MV-4-11 (cell line): ENCODE results near the gene DRGX.

Source experiments
- DNase-seq: peaks from one replicate; lab custom pipeline; 2025; lab: John Stamatoyannopoulos, UW

The DRGX gene

DNA sequence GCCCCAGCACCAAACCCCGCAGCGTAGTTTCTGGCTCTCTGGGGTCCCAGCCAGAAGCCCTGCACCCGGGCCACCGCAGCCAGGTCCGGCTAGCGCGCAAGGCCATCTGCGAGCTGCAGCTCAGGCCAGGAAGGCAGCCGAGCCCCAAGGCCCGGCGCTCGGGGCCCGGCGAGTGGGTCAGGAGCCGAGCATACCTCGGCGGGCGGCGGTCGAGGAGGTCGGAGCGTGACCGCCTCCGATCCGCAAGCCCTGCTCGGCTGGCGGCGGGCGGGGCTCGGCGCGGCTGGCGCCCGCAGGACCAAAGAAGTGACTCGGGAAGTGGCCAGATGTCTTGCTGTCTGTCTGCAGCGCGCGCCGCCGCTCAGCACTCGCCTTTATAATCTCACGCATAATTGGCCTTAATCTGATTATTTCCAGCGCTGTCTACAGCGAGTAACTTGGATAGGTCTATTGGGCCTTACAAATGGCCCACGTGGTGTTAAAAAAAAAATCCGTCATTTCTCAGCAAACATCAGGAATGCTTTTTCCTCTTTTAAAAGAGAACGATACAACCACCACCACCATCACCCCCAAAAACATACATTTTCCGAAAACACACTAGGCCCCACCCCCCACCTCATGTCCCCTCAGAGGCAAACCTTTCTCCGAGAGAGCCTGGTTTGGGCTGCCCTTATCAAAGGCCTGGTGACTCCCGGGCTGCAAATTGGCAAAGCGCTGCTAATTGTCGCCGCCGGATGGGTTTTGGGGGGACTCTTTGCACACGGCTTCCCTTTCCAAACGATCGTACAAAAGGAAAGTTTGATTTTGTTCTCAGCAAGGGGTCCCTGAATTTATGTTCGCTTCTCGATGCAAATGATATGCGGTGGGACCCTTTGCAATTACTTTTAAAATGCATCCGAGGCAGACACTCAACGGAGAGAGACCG, at the start of gene DRGX:
DRGX (minus strand) TSS at position 349 of the 925 bp plus-strand sequence. CDS start 649 bp downstream, outside the sequence.
- DNase-seq, result no peak

DNA sequence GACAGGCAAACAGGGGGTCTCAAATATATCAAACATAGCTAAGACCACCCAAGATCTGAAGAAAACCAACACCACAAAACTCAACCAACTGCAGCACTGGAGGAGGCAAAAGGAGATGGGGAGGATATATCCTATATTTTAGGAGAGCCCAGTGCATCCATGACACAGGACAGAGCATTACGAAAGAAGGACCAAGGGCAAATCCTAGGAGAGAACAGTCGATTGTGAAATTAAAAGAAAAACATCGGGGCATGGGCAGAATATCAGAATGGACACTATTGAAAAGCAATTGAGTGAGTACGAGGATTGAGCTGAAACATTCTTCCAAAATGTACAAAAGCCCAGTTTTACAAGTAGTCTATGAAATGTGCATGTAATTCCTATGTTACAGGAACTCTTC, 48.5 kb upstream of the DRGX start:
- no peak for DNase-seq

DNA sequence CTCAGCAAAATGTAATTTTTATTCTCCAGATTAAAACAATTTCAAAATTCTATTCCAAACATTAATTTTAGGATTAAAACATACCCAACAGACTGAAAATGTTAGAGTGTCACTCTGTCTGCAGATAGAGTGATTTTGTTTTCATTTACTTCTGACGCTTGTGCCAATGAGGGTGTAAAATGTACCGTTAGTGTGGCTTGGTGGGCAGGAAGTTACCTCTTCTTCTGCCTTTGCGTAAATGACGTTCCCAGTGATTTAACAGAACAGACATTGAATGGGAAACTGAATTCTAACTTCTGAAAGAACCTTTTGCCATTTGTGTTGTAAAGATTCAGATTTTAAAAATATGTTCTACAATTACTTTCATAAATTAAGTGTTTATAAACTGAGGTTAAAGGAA, 47.0 kb upstream of the DRGX start:
- DNase-seq, result no peak

DNA sequence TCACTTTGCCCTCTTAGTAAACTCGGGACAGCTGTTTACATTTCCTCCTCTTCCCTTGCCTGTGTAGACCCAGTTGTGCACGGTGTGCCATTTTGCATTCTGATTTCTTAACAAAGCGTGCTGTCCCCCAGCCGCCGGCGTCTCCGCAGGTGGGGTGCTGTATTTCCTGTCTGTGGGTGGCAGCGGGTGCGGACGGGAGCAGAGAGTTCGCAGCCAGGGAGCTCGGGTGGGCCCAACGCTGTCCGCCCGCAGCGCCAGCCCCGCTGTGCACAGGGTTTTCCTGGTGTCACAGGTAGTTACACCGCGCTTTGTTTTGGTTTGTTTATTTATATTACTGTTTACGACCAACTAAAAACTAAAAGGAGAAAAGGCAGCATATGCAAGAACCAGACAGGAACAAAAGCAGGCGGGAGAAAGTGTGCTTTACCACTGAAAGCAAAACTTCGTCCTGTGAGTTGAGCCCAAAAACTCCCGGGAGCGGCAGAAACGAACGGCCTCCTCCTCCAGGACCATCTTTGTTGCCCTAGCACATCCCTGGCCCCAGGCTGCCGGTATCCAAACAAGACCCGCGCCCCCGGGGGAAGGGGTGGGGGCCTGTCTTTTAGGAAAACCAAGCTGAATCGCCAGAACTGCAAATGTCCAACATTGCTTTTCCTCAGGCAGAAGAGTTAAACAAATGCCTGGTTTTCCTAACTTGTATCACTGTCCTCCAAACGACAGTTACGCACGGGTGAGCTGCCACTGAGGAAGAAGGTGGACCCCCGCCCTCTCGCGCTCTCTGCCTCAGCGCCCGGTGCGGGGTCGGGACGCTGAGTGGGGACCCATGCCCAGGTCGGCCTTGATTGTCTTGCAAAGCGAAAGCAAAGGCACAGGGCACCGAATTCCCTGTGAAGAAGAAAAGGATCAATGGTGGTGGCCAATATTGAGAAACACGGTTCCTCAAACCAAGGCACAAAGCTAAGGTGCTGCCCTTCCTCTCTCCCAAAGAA, 45.9 kb upstream of the DRGX start:
- DNase-seq, result no peak

DNA sequence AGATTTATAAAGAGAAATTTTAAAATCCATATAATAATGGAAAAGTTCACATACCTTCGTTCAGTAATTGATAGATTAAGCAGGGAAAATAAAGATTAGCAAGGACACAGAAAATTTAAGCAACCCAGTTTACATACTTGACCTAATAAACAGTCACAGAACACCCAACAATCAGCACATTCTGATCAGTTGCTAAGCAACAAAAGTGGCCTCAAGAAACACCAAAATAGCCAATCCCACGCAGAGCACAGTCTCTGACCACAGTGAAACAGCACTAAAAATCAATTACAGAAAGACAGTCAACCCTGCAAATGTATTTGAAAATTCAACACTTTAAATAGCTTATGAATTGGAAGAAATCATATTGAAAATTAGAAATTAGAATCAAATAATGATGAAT, 39.3 kb upstream of the DRGX start:
- no peak for DNase-seq

DNA sequence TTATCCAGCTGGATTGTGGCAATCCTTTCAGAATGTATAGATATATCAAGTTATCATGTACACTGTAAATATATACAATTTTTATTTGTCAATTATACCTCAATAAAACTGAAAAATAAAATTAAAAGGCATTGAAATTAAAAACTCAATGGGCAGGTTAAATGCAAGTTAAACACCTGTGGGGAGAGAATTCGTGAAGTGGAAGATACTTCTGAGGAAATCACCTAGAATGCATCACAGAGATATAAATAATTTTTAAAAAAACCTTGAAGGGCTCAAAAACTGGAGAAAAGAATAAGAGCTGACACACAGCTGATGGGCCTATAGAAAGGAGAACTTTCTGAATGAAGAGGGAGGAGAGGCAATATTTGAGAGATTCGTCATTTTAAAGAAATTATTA, 37.2 kb upstream of the DRGX start:
- no peak for DNase-seq

DNA sequence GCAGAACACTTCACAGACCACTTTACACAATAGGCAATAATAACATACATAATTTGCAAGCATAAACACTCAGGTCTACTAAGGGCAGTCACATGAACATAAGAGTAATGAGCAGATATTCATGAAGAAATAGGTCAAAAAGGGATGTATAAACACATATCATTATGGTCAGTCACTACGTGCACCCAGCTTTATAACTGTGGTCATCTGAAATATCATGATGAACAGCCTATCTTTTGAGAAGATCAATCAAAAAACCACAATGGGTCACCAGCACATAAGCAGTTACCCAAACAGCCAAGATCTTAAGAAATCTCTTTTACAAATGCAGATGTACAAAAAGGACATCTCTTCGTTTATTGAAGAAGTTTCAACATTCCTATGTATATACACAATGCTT, 35.5 kb upstream of the DRGX start:
- DNase-seq, result peak; percentile 36

DNA sequence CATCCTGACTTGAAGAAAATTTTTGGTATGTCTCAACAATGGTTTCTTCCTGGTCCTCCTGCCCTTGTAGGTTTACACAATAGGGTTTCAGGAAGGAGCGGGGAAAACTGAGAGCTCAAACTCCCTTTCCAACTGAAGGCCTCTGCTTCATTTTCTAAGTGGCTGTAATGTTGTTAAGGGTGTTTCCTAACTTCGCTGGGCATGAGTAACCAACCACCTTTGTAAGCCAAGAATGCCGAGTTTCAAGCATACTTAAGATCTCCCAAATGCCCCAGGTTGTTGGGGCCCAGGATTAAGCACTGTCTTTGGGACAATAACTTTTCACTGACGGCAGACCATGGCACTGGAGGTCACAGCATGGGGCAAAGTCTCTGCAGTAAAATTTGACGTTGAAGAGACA, 33.6 kb upstream of the DRGX start:
- DNase-seq, result no peak

DNA sequence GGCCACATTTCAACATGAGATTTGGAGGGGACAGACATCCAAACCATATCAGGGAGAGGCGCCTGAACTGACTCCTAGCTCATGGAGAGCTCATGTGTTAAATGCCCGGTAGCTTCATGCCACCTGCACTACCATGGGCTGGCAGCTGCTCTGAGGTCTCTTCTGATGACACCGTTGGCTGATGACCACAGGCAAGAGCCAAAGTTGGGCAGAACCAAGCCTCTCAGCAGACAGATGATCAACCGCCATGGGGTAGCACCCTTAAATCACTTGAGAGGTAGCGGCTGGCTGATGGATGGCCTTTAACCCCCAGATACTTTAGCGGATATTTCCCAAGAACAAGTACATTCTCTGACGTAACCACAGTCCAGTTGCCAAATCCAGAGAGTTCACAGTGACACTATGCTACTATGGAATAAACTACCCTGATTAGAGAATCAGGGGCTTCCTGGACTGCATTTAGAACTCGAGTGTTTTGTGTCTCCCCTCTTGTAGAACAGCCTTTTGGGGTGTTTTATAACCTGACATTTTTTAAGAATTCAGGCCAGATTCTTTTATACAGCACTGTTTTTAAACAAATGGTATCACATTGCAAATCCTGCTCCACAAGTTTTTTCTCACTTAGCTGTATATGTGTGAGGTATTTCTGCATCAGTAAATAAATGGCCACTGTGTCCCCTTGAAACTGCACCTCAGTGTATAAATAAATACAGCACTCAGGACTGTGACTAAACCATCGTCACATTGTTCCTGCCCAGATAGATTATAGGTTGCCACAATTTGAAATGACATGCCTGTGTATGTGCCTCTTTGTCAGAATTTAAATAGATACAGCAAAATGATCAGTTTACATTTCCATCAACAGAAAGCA, 30.8 kb upstream of the DRGX start:
- peak; percentile 61 for DNase-seq

DNA sequence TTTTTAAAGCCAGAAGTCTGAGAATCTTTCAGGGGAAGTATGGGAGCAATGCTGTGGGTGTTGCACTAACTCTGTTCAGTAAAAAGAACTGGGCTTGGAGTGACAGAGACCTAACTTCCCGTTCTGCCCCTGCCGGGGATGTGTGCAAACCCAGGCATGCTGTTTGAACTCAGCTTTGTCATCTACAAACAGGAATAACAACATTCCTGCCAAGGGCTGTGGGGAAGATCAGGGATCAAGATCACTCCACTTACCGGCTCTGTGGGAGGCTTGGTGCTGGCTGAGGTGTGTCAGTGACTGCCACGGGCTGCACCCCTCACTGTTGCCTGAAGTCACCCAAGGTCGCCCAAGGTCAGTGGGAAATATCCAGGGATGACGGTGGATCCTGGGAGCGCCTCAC, 23.1 kb upstream of the DRGX start:
- DNase-seq, result peak; percentile 43

DNA sequence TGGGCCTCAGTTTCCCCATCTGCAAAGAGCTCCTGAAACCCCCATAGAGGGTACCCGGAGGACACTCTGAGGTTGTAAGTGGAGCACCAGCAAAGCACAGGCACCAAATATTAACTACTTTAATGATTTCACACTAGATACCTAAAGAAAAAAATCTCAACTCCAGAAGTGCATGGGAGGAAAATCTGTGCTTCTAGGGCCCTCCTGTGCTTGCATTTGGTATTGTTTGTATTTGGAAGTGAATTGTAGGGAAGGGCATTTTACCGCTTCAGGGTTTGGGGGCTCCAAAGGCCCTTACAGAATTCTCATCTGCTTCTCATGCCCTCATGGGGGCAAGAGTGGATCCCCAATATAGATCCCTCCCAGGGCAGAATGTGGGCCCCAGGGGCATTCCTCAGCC, 22.4 kb upstream of the DRGX start:
- no peak for DNase-seq

DNA sequence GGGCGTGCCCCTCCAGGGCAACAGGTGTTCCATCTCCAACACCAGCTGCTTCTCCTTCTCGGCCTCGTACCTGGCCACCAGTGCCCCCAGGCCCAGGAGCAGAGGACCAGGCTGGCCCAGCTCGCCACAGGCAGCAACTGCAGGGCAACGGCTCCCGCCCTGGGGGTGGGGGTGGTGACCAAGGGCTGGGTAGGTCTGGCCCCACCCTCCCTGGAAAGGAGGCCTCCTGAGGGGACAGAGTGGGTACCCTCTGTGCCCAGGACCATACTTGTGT, 22.1 kb upstream of the DRGX start:
- no peak for DNase-seq

DNA sequence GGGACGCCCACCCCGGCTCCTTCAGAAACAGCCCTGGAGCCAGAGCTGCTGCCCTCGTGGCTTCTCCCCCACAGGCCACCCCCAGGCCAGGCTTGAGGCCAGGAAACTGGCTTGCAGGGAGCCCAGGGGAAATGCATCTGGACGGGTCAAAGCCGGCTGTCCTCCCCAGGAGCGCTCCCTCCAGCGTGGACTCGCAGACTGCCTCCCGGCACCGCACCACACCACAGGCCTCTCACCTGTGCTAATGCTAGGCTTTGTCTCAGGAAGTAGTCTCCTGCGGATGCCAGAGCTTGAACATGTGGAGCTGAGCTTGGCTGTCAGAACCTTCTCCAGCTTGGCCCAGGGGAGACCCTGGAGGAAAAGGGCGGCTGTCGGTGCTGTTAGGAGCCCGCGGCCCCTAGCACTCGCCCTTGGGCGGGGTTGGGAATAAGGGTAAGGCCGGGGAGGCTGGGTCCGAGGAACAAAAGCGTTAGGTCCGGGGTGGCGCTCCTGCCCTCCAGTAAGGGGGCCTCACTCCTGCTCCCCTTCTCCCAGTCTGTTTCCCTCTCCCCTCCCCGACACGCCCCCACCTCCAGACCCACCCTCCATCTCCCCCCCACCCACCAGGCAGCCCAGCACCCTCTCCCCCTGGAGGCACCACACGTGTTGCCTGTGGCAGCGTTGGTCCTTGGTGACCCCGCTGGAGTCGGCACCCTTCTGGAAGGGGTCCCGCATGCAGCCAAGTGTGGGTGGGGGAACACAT, 21.6 kb upstream of the DRGX start:
- DNase-seq, result no peak

DNA sequence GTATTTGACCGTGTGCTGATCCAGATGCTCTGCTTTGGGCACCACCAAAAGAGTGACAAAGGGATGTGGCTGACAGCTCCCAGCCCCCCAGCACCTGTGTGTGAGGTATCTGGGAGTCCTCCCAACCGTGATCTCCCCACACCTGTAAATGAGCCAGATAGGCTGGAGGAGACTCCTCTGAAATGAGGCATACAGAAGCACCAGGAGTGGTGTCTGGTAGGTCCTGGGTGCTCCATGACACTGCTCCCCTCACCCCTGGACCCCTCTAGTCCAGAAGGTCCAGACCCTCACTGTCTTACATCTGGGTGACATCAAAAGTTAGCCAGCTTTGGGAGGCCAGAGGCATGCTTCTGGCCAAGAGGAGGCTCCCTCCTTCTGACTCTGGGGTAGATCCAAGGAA, 20.0 kb upstream of the DRGX start:
- no peak for DNase-seq

DNA sequence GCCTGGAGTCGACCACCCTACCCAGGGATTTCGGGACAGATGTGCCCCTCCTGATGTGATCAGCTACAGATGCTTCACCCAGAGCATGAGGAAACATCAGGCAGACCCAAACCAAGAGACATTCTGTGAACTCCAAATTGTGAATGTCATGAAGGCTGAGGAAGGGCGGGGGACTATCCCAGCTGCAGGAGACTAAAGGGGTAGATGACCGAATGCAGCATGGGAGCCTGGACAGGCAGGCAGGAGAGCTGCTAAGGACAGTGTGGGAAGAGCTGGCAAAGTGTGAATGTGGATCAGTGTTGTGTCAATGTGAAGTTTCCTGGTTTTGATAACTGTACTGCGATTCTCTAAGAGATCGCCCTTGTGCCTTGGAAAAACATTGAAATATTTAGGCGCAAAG, 19.2 kb upstream of the DRGX start:
- DNase-seq, result no peak

DNA sequence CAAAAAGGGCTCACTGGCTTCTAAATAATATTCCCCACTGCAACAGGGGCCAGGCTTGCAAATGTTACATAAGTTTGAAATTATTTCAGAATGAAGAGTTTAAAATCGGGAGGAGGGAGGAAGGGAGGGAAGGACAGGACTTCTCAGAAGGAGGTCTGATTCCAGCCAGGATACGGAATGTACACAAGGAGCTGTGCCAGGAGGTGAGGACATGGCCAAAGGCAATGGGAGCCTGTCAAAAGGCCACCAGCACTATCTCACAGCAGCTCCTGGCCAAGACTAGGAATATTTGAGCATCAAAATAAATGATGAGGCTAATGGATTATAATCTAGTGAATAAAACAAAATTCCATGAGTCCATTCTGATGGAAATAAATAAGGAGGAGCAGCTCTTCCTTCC, 18.6 kb upstream of the DRGX start:
- DNase-seq, result no peak

DNA sequence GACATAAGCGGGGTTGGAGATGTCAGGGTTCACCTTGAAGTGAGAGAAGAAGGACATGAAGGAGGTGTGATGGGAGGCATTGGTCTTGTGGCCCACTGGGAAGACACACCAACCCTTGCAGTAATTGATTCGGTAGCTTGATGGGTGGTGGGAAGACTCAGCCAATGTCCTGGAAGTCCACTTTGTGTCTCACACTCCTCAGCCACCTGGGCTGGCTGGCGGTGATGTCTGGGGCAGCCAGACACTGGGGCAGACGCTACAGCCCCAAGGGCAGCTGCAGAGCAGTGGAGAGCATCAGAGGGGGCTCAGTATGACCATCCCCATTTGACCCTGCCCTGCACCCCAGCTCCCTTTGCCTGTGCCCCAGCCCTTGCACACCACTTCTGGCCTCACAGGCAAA, 16.7 kb upstream of the DRGX start:
- DNase-seq, result no peak

DNA sequence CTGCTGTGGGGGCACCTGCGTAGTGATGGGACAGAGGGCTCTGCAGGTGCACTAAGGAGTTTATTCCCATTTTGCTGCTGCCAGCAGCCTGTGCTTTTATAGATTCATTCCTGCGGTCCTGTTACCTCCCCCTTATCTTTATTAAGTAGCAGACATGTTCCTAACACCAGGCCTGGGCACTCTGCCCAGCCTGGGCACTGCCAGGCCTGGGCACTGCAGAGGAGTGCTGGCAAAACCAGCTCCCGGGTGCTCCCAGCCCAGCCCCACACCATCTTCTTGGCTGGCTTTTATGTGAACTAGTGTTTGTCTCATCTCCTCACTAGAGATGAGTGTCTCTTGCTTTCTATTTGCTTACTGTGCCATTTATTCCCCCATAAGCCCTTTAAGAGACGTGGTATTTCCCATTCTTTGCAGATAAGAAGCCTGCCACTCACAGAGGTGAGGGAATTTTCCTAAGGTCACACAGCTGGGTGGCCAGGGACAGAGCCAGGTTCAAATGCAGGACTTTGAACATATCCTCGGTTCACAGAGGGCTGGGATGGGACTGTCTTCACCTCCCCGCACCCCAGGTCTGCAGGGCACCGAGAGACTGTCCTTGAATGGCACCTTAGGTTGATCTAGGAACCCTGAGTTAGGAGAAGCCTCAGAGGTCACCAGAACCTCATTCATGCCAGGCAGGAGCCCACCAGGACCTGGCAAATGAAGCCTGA, 14.6 kb upstream of the DRGX start:
- DNase-seq, result no peak

DNA sequence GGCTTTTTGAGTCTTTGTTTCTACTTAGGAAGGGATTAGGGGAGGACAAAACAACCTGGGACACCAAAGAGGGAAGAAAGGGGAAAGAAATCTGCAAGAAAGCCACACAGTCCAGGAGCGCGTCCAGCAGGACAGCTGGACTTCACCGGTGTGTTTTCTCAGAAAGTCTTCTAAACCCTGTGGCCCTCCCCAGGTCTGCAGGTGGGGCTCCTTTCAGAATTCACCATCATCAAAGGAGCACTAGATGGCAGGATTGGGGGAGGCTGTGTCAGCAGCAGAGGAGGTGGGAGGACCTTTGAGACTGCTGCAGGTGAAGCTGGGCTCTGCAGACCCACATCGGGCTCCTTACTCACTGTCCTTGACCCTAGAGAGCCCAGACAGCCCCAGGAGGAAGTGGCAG, 13.9 kb upstream of the DRGX start:
- DNase-seq, result no peak

DNA sequence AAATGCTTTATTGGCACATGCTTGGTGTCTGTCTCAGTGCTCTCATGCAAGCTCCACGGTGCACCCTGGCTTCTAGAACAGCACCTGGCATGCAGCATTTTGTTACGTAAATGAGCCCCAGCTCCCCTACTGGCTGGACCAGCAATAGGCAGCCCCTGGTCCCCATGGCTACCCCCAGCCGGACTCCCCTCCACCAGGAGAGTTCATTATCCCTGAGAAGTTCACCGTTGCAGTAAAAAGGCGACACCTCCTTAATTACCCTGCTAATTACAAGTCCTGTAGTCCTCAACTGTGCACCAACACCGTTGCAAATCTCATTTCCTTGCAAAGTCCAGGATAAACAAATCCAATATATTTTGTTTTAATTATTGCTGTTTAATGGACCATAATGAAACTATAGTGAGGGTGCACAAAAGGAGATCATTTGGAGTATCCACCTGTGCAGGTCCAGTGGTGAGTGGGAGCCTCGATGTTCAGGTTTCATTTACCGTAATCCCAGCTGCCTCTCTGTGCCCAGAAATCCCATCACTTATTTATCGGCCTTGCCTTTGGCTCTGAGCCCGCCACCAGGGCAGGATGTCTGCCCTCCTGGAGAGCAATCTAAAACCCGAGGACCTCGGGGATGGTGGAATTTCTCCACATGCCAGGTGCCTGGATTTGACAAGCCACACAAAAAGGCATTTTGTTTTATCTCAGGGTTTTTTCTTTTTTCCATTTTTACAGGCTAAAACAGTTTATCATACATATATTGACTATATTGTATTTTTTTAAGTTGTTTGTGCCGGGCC, 12.8 kb upstream of the DRGX start:
- peak; percentile 15 for DNase-seq
